ENCODE data around the gene MTTP. TPM values are rescaled to one million over a fixed set of nuclear protein-coding genes. Genes with fewer than 3 reads are reported as not detected.
"Not testable (repeated sequence)": the region's sequence is repeated elsewhere in the genome, so short reads cannot be mapped to it uniquely, and the experiment has no call there.

Gene MTTP
- 0.12 and 0.15 TPM in 2 replicates for polyA plus RNA-seq (2013)

DNA sequence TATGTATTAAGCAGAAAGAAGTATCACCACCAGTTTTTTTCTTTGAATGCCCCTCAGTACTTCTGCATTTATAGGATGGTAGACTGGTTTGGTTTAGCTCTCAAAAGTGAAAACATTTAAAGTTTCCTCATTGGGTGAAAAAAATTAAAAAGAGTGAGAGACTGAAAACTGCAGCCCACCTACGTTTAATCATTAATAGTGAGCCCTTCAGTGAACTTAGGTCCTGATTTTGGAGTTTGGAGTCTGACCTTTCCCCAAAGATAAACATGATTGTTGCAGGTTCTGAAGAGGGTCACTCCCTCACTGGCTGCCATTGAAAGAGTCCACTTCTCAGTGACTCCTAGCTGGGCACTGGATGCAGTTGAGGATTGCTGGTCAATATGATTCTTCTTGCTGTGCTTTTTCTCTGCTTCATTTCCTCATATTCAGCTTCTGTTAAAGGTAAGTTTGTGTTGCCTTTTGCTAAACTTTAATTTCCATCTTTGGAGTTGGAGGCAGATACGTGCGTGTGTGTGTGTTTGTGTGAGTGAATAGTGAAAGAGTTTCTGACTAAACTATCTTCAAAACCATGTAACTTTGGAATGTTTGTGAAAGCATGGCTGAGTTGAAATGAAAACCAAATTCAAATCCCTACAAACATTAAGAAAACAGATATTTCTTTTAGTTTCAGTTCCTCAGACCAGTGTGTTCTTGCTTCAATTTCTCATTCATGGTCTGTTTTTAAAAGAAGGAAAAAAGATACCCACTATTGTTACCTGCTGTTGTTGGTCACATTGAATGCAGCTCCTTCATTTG lies at the start of gene MTTP:
TSS of gene MTTP (plus strand) at position 295 of the 795 bp plus-strand sequence. CDS start at position 381, 86 bp downstream.
- no peak within 1 kb of the TSS for H2BK5ac ChIP-seq (ENCODE audit: low read depth, low read length, poor library complexity)
- DNase-seq = no peak
- H4K8ac ChIP-seq (ENCODE audit: low read depth, low read length) = no peak within 1 kb of the TSS
- WGBS (ENCODE audit: extremely low coverage, insufficient coverage, insufficient read length) = no CpG with 5 or more reads among the region's 3 CpGs
- H3K79me1 ChIP-seq (ENCODE audit: low read length) = no peaks in the 10 kb centered on the region
- H3K18ac ChIP-seq (ENCODE audit: low read length) = no peak within 1 kb of the TSS
- H3K9ac ChIP-seq (ENCODE audit: low read length) = peak within 1 kb of the TSS; percentile 22
- H2BK12ac ChIP-seq (ENCODE audit: low read length) = no peak within 1 kb of the TSS
- H3K4ac ChIP-seq (ENCODE audit: low read depth, low read length) = no peak within 1 kb of the TSS
- H3K23ac ChIP-seq (ENCODE audit: low read length) = no peak within 1 kb of the TSS
- no peaks in the 10 kb centered on the region for H3K27me3 ChIP-seq (ENCODE audit: insufficient read depth, low read length)
- no peak within 1 kb of the TSS for H3K27ac ChIP-seq (ENCODE audit: low read depth, low read length)
- H3K4me2 ChIP-seq (ENCODE audit: low read length) = no peak within 1 kb of the TSS
- H3K4me3 ChIP-seq (ENCODE audit: low read depth, low read length) = no peak within 1 kb of the TSS
- H2BK120ac ChIP-seq (ENCODE audit: insufficient read depth, low read length, poor library complexity) = no peak within 1 kb of the TSS
- no peak within 1 kb of the TSS for H4K91ac ChIP-seq (ENCODE audit: low read depth, low read length)
- no peak within 1 kb of the TSS for H2AK5ac ChIP-seq (ENCODE audit: low read length)
- no peaks in the 10 kb centered on the region for H3K4me1 ChIP-seq (ENCODE audit: control insufficient read depth in 1 of 2, insufficient read depth in 2 of 2, low read length in 2 of 2)
- H3K14ac ChIP-seq (ENCODE audit: low read length) = no peak within 1 kb of the TSS
- no peak within 1 kb of the TSS for H2AFZ ChIP-seq (ENCODE audit: insufficient read depth, low read length, poor library complexity)
- no peak within 1 kb of the TSS for H4K12ac ChIP-seq (ENCODE audit: low read depth, low read length)
- no peaks in the 10 kb centered on the region for H3K36me3 ChIP-seq (ENCODE audit: control insufficient read depth in 1 of 2, insufficient read depth in 2 of 2, low read length in 2 of 2)
- H3K9me3 ChIP-seq (ENCODE audit: insufficient read depth, low read depth, low read length) = no peaks in the 10 kb centered on the region
- H3K79me2 ChIP-seq (ENCODE audit: control insufficient read depth, insufficient read depth, low read length, poor library complexity) = no peaks in the 10 kb centered on the region

DNA sequence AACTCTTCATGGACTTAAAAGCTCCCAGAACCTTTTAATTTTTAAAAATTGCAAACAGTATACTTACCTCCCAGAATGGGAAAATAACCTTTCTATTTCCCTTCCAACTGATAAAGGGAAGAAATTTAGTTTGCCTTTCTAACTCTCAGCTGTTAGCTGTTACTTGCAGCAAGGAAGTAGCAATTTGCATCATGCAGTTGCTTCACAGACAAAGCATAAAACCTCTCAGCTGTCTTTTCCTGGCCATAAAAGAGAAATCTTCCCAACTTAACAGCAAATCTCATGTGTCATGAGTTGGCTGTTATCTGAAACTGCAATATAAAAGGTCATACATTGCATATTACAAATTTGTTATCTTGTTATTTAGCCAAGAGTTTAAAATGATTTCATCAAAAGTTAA lies 45.4 kb upstream of the MTTP start:
- H2AFZ ChIP-seq (ENCODE audit: insufficient read depth, low read length, poor library complexity) = no peak overlapping the region
- no peak overlapping the region for H3K27ac ChIP-seq (ENCODE audit: low read depth, low read length)
- H4K91ac ChIP-seq (ENCODE audit: low read depth, low read length) = no peak overlapping the region
- H3K79me1 ChIP-seq (ENCODE audit: low read length) = no peaks in the 10 kb centered on the region
- no peak overlapping the region for H3K14ac ChIP-seq (ENCODE audit: low read length)
- no peak overlapping the region for H3K9ac ChIP-seq (ENCODE audit: low read length)
- H2AK5ac ChIP-seq (ENCODE audit: low read length) = no peak overlapping the region
- no peak overlapping the region for H2BK120ac ChIP-seq (ENCODE audit: insufficient read depth, low read length, poor library complexity)
- no peak overlapping the region for H2BK12ac ChIP-seq (ENCODE audit: low read length)
- H2BK5ac ChIP-seq (ENCODE audit: low read depth, low read length, poor library complexity) = no peak overlapping the region
- H3K27me3 ChIP-seq (ENCODE audit: insufficient read depth, low read length) = no peaks in the 10 kb centered on the region
- no peaks in the 10 kb centered on the region for H3K4me1 ChIP-seq (ENCODE audit: control insufficient read depth in 1 of 2, insufficient read depth in 2 of 2, low read length in 2 of 2)
- H3K18ac ChIP-seq (ENCODE audit: low read length) = no peak overlapping the region
- H3K79me2 ChIP-seq (ENCODE audit: control insufficient read depth, insufficient read depth, low read length, poor library complexity) = no peaks in the 10 kb centered on the region
- no peak overlapping the region for H4K8ac ChIP-seq (ENCODE audit: low read depth, low read length)
- no peak overlapping the region for H3K23ac ChIP-seq (ENCODE audit: low read length)
- H3K36me3 ChIP-seq (ENCODE audit: control insufficient read depth in 1 of 2, insufficient read depth in 2 of 2, low read length in 2 of 2) = no peaks in the 10 kb centered on the region
- H3K4me3 ChIP-seq (ENCODE audit: low read depth, low read length) = no peak overlapping the region
- no peak overlapping the region for H3K4ac ChIP-seq (ENCODE audit: low read depth, low read length)
- no peaks in the 10 kb centered on the region for H3K9me3 ChIP-seq (ENCODE audit: insufficient read depth, low read depth, low read length)
- no peak for DNase-seq
- H4K12ac ChIP-seq (ENCODE audit: low read depth, low read length) = no peak overlapping the region
- no peak overlapping the region for H3K4me2 ChIP-seq (ENCODE audit: low read length)

DNA sequence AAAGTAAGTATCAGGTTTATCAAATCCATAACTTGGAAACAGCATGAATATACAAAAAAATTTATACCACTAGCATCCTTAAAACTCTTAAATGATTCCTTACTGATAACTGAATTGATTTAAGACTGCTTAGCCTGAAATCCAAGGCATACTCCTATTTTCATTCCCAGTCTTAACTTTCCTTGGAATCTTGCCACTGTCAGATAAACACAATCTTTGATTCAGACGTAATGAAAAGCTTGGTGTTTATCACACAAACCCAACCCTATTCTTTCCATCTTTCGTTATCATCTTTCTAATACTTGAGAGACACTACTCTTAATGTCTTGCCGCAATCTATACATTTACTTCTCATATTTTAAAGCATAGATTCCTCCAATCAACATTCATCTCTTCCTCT lies 44.7 kb upstream of the MTTP start:
- Histone ChIP-seq H3K79me1 (ENCODE audit: low read length) (no peaks in the 10 kb centered on the region), H3K18ac (ENCODE audit: low read length) (no peak overlapping the region), H4K12ac (ENCODE audit: low read depth, low read length) (no peak overlapping the region), H2BK12ac (ENCODE audit: low read length) (no peak overlapping the region), H2AK5ac (ENCODE audit: low read length) (no peak overlapping the region), H4K91ac (ENCODE audit: low read depth, low read length) (no peak overlapping the region), H3K4me1 (ENCODE audit: control insufficient read depth in 1 of 2, insufficient read depth in 2 of 2, low read length in 2 of 2) (no peaks in the 10 kb centered on the region), H3K23ac (ENCODE audit: low read length) (no peak overlapping the region), H3K27ac (ENCODE audit: low read depth, low read length) (no peak overlapping the region), H2BK5ac (ENCODE audit: low read depth, low read length, poor library complexity) (no peak overlapping the region), H3K4ac (ENCODE audit: low read depth, low read length) (no peak overlapping the region), H3K27me3 (ENCODE audit: insufficient read depth, low read length) (no peaks in the 10 kb centered on the region), H3K9me3 (ENCODE audit: insufficient read depth, low read depth, low read length) (no peaks in the 10 kb centered on the region), H3K4me3 (ENCODE audit: low read depth, low read length) (no peak overlapping the region), H3K79me2 (ENCODE audit: control insufficient read depth, insufficient read depth, low read length, poor library complexity) (no peaks in the 10 kb centered on the region), H3K4me2 (ENCODE audit: low read length) (no peak overlapping the region), H4K8ac (ENCODE audit: low read depth, low read length) (no peak overlapping the region), H3K36me3 (ENCODE audit: control insufficient read depth in 1 of 2, insufficient read depth in 2 of 2, low read length in 2 of 2) (no peaks in the 10 kb centered on the region), H3K9ac (ENCODE audit: low read length) (no peak overlapping the region), H2AFZ (ENCODE audit: insufficient read depth, low read length, poor library complexity) (no peak overlapping the region), H2BK120ac (ENCODE audit: insufficient read depth, low read length, poor library complexity) (no peak overlapping the region), H3K14ac (ENCODE audit: low read length) (no peak overlapping the region)
- 100% methylated on average over 2 of the region's 3 CpGs for WGBS (ENCODE audit: extremely low coverage, insufficient coverage, insufficient read length)
- no peak for DNase-seq

DNA sequence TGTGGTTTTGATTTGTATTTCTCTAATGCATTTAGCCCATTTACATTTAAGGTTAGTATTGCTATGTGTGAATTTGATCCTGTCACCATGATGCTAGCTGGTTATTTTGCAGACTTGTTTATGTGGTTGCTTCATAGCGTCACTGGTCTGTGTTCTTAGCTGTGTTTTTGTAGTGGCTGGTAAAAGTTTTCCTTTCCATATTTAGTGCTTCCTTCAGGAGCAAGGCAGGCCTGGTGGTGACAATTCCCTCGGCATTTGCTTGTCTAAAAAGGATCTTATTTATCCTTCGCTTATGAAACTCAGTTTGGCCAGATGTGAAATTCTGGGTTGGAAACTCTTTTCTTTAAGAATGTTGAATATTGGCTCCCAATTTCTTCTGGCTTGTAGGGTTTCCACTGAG lies 39.9 kb upstream of the MTTP start:
- not testable (repeated sequence) for H3K23ac ChIP-seq (ENCODE audit: low read length); H3K4me1 ChIP-seq (ENCODE audit: control insufficient read depth in 1 of 2, insufficient read depth in 2 of 2, low read length in 2 of 2); H3K9me3 ChIP-seq (ENCODE audit: insufficient read depth, low read depth, low read length); H3K79me1 ChIP-seq (ENCODE audit: low read length); H3K27ac ChIP-seq (ENCODE audit: low read depth, low read length); H3K4ac ChIP-seq (ENCODE audit: low read depth, low read length); H2AK5ac ChIP-seq (ENCODE audit: low read length); H3K9ac ChIP-seq (ENCODE audit: low read length); H2BK120ac ChIP-seq (ENCODE audit: insufficient read depth, low read length, poor library complexity); H2AFZ ChIP-seq (ENCODE audit: insufficient read depth, low read length, poor library complexity); H2BK5ac ChIP-seq (ENCODE audit: low read depth, low read length, poor library complexity); H3K36me3 ChIP-seq (ENCODE audit: control insufficient read depth in 1 of 2, insufficient read depth in 2 of 2, low read length in 2 of 2); H3K14ac ChIP-seq (ENCODE audit: low read length); H3K79me2 ChIP-seq (ENCODE audit: control insufficient read depth, insufficient read depth, low read length, poor library complexity); H4K8ac ChIP-seq (ENCODE audit: low read depth, low read length); H2BK12ac ChIP-seq (ENCODE audit: low read length); H3K18ac ChIP-seq (ENCODE audit: low read length); H4K91ac ChIP-seq (ENCODE audit: low read depth, low read length); H3K4me2 ChIP-seq (ENCODE audit: low read length); DNase-seq; H4K12ac ChIP-seq (ENCODE audit: low read depth, low read length); H3K27me3 ChIP-seq (ENCODE audit: insufficient read depth, low read length); H3K4me3 ChIP-seq (ENCODE audit: low read depth, low read length)
- WGBS (ENCODE audit: extremely low coverage, insufficient coverage, insufficient read length) = no CpG with 5 or more reads among the region's 3 CpGs
